SHP77 treated with DMSO at 0.1 percent for 48 hours (cell line): Measurements from ENCODE around the gene SMC4.

Experiments
- DNase-seq: peaks from one replicate; lab custom pipeline; 2025; lab: John Stamatoyannopoulos, UW

The SMC4 gene

GRCh38 chr3:160478338-160478737, 78.9 kb downstream of the SMC4 start:
- DNase-seq = no peak

DNA sequence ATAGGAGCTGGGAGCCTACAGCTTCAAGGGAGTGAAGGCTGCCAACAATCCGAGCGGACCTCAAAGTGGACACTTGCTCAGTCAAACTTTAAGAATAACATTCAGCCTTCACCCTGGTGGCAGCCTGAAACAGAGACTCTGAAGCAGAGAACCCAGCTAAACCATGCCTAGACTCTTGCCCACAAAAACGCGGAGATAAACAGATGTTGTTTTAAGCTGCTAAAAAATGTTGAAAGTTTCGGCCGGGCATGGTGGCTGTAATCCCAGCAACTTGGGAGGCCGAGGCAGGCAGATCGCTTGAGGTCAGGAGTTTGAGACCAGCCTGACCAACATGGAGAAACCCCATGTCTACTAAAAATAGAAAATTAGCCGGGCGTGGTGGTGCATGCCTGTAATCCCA, 79.9 kb downstream of the SMC4 start:
- DNase-seq = no peak

DNA sequence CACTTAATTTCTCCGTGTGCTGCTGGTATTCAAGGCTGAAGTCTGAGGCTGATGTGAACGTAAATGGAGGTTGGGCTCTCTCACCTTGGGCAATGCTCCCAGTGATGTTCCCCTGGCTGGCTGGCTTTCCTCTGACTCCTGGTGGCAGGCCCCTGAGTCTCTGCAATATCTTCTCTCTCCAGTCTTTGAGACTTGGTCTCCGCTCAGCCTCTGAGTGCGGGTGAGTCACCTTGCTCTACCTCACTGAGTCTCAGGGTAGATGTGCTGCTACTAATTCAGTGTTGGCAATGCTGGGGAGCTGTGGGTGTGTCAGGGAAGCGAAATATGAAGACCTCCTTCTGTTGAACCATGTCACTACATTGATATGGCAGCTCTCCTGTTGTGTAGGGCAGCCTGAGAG, 81.5 kb downstream of the SMC4 start:
- DNase-seq = no peak

DNA sequence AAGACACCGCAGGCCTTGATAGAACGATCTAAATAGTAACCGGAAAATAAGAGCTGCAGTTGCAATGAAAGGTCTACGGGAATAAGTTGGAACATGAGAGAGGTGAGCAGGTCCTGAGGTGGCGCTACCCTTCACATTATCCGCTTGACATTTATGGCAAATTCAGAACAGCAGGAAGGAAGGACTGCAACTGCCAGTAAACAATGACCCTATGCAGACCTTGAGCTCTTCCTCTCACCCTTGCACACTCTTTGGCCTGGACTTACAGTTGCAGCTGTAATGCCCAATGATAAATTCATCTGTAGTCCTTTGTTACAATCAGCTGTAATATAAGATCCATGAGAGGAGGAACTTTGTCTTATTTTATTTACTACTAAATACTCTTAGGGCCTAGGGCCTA, 82.4 kb downstream of the SMC4 start:
- DNase-seq = no peak

DNA sequence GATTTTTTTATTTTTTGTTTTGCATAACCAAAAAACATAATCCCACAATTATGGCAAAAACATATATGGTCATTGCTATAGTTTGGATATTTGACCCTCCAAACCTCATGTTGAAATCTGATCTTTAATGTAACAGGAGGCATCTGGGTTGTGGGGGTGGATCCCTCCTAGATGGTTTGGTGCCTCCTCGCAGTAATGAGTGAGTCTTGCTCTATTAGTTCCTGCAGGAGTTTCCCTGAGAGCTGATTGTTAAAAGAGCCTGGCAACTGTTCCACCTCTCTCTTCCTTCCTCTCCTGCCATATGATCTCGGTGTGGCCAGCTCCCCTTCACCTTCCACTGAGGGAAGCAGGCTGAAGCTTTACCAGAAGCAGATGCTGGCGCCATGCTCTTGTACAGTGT, 83.3 kb downstream of the SMC4 start:
- no peak for DNase-seq
